ENCODE measurements around the gene SYT5. TPM values are rescaled to one million over a fixed set of nuclear protein-coding genes. Genes with fewer than 3 reads are reported as not detected.

SYT5 gene
- polyA plus RNA-seq, 3 donors, result not detected

- intact Hi-C loops (cut with micrococcal nuclease), result no loop called here
- TF ChIP-seq, protein P1, sequence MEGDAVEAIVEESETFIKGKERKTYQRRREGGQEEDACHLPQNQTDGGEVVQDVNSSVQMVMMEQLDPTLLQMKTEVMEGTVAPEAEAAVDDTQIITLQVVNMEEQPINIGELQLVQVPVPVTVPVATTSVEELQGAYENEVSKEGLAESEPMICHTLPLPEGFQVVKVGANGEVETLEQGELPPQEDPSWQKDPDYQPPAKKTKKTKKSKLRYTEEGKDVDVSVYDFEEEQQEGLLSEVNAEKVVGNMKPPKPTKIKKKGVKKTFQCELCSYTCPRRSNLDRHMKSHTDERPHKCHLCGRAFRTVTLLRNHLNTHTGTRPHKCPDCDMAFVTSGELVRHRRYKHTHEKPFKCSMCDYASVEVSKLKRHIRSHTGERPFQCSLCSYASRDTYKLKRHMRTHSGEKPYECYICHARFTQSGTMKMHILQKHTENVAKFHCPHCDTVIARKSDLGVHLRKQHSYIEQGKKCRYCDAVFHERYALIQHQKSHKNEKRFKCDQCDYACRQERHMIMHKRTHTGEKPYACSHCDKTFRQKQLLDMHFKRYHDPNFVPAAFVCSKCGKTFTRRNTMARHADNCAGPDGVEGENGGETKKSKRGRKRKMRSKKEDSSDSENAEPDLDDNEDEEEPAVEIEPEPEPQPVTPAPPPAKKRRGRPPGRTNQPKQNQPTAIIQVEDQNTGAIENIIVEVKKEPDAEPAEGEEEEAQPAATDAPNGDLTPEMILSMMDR (IDR thresholded peaks at IDR 0.05), result no peak
Measured at GRCh38 chr19:55193481-55193880, 13.4 kb upstream of the SYT5 start.

GRCh38 chr19:55189403-55189835 is 9.3 kb upstream of the SYT5 start:
- peaks cover 0 to 1% (median 0%) of the 10 kb centered on the region in 7 donors for H3K9me3 Mint-ChIP-seq
- H3K79me2 ChIP-seq (ENCODE audit: insufficient read depth, low read length), result no peaks in the 10 kb centered on the region
- no peaks in the 10 kb centered on the region for H3K27me3 ChIP-seq (ENCODE audit: control insufficient read depth in 2 of 2, insufficient read depth in 2 of 2, low read length in 2 of 2)
- no peak overlapping the region for H3K27ac ChIP-seq (ENCODE audit: low read depth in 1 of 2, low read length in 2 of 2)
- H3K4me2 ChIP-seq (replicated peaks; ENCODE audit: extremely low read depth, low read length, poor library complexity, severe bottlenecking), result no peak overlapping the region
- H3K4me1 Mint-ChIP-seq, result peaks cover 15% of the 10 kb centered on the region
- intact Hi-C loops (cut with micrococcal nuclease), result no loop called here
- H3K9me3 ChIP-seq (replicated peaks in 1 of 2; ENCODE audit: control insufficient read depth in 1 of 2, insufficient read depth in 1 of 2, low read length in 2 of 2), result no peaks in the 10 kb centered on the region
- peaks cover 11 to 29% (median 19%) of the 10 kb centered on the region in 3 donors for H3K27me3 Mint-ChIP-seq (ENCODE audit: low read depth in 3 of 3)
- peak overlapping the region in 2 of 7 donors; percentile 25 to 86 for H3K27ac Mint-ChIP-seq
- TF ChIP-seq, protein P1 (IDR thresholded peaks at IDR 0.05), result no peak
- H3K9ac ChIP-seq (ENCODE audit: insufficient read depth, low read length, poor library complexity, severe bottlenecking), result no peak overlapping the region
- H3K4me3 ChIP-seq (replicated peaks in 1 of 3; ENCODE audit: low read depth in 2 of 3, low read length in 3 of 3), result no peak overlapping the region
- 68% methylated on average over 14 of the region's 15 CpGs for WGBS (ENCODE audit: insufficient coverage)
- H2AFZ ChIP-seq (ENCODE audit: insufficient read depth, low read depth, low read length, poor library complexity, severe bottlenecking), result no peak overlapping the region
- H4K20me1 ChIP-seq (ENCODE audit: insufficient read depth, low read length), result no peaks in the 10 kb centered on the region
- no peak for DNase-seq
- peak overlapping the region in 1 of 2 donors; percentile 27 for H3K4me3 Mint-ChIP-seq
- no peaks in the 10 kb centered on the region for H3K36me3 Mint-ChIP-seq
- H3K36me3 ChIP-seq (replicated peaks in 1 of 2; ENCODE audit: control insufficient read depth in 1 of 2, insufficient read depth in 2 of 2, low read length in 2 of 2), result no peaks in the 10 kb centered on the region
- H3K4me1 ChIP-seq (ENCODE audit: control insufficient read depth in 1 of 2, insufficient read depth in 2 of 2, low read length in 2 of 2), result peaks cover 0 to 4% of the 10 kb centered on the region in 2 donors

More at GRCh38 chr19:55193481-55193880, 13.4 kb upstream of the SYT5 start:
- Mint-ChIP-seq H3K27ac (peak overlapping the region in 1 of 7 donors; percentile 24), H3K27me3 (ENCODE audit: low read depth in 3 of 3) (peaks cover 7 to 23% (median 16%) of the 10 kb centered on the region in 3 donors), H3K4me1 (peaks cover 14% of the 10 kb centered on the region), H3K36me3 (no peaks in the 10 kb centered on the region), H3K4me3 (peak overlapping the region in 1 of 2 donors; percentile 6), H3K9me3 (peaks cover 0 to 1% (median 0%) of the 10 kb centered on the region in 7 donors)
- Histone ChIP-seq H3K27ac (ENCODE audit: low read depth in 1 of 2, low read length in 2 of 2) (no peak overlapping the region), H3K36me3 (replicated peaks in 1 of 2; ENCODE audit: control insufficient read depth in 1 of 2, insufficient read depth in 2 of 2, low read length in 2 of 2) (no peaks in the 10 kb centered on the region), H4K20me1 (ENCODE audit: insufficient read depth, low read length) (no peaks in the 10 kb centered on the region), H2AFZ (ENCODE audit: insufficient read depth, low read depth, low read length, poor library complexity, severe bottlenecking) (no peak overlapping the region), H3K4me3 (replicated peaks in 1 of 3; ENCODE audit: low read depth in 2 of 3, low read length in 3 of 3) (no peak overlapping the region), H3K4me1 (ENCODE audit: control insufficient read depth in 1 of 2, insufficient read depth in 2 of 2, low read length in 2 of 2) (peaks cover 0 to 4% of the 10 kb centered on the region in 2 donors), H3K9ac (ENCODE audit: insufficient read depth, low read length, poor library complexity, severe bottlenecking) (no peak overlapping the region), H3K4me2 (replicated peaks; ENCODE audit: extremely low read depth, low read length, poor library complexity, severe bottlenecking) (no peak overlapping the region), H3K27me3 (ENCODE audit: control insufficient read depth in 2 of 2, insufficient read depth in 2 of 2, low read length in 2 of 2) (no peaks in the 10 kb centered on the region), H3K79me2 (ENCODE audit: insufficient read depth, low read length) (no peaks in the 10 kb centered on the region), H3K9me3 (replicated peaks in 1 of 2; ENCODE audit: control insufficient read depth in 1 of 2, insufficient read depth in 1 of 2, low read length in 2 of 2) (no peaks in the 10 kb centered on the region)
- 56% methylated on average over 7 of the region's 12 CpGs for WGBS (ENCODE audit: insufficient coverage)
- no peak for DNase-seq
